H1 (cell line): Measurements from ENCODE around the gene FKBP8.

Experiments
- EP300 ChIP-seq, 2 experiments: IDR thresholded peaks; 1 replicate in 1 of 2; 2 replicates in 1 of 2; pipeline ENCODE4 v1.6.1; 2011 to 2012; ENCODE audit warnings: low read depth in 2 of 2, low read length in 2 of 2, mild to moderate bottlenecking in 2 of 2, borderline replicate concordance in 1 of 2, inconsistent platforms in 1 of 2, moderate library complexity in 1 of 2
- GTF2F1 ChIP-seq: IDR thresholded peaks from 2 replicates; pipeline ENCODE4 v1.6.1; 2012; ENCODE audit warnings: low read depth, low read length, improper control_type of control experiment, borderline replicate concordance
- JUN ChIP-seq: IDR thresholded peaks from 2 replicates; pipeline ENCODE4 v1.6.1; 2011; ENCODE audit warnings: low read depth, mild to moderate bottlenecking, improper control_type of control experiment, low read length
- POLR2A ChIP-seq, 2 experiments: IDR thresholded peaks; 1 replicate in 1 of 2; 2 replicates in 1 of 2; pipeline ENCODE4 v1.6.1; 2011; ENCODE audit warnings: low read depth in 2 of 2, low read length in 2 of 2, mild to moderate bottlenecking in 2 of 2; ENCODE audit errors: control extremely low read depth in 1 of 2
- RFX5 ChIP-seq: IDR thresholded peaks from 2 replicates; pipeline ENCODE4 v1.6.1; 2011; ENCODE audit warnings: low read depth, low read length, improper control_type of control experiment, borderline replicate concordance
- SAP30 ChIP-seq: fragments of 300-600 bp; sonication (generic); IDR thresholded peaks from 2 replicates; pipeline ENCODE4 v1.7.1; 2012; ENCODE audit warnings: low read length, moderate library complexity, mild to moderate bottlenecking, inconsistent platforms; ENCODE audit not compliant: insufficient read depth, insufficient replicate concordance
- SP2 ChIP-seq: IDR thresholded peaks from 2 replicates; pipeline ENCODE4 v1.6.1; 2012; ENCODE audit warnings: mild to moderate bottlenecking, low read length, inconsistent platforms
- TAF1 ChIP-seq: IDR thresholded peaks from 2 replicates; pipeline ENCODE4 v1.6.1; 2011; ENCODE audit warnings: mild to moderate bottlenecking, low read depth, low read length
- ZNF274 ChIP-seq: IDR thresholded peaks from 2 replicates; pipeline ENCODE4 v1.7.0; 2012; ENCODE audit warnings: low read length, borderline replicate concordance; ENCODE audit errors: extremely low read depth
- TF ChIP-seq, protein P1 (sequence below): IDR thresholded peaks from 2 replicates; pipeline ENCODE4 v1.6.1; 2012; ENCODE audit warnings: inconsistent platforms
- TF ChIP-seq, protein P2 (sequence below), 3 experiments: IDR thresholded peaks; 1 replicate in 2 of 3; 2 replicates in 1 of 3; pipeline versions ENCODE4 v1.5.1 to v1.6.1; 2011; ENCODE audit warnings: low read length in 3 of 3, mild to moderate bottlenecking in 3 of 3, inconsistent platforms in 2 of 3, low read depth in 1 of 3, moderate library complexity in 1 of 3; ENCODE audit not compliant: insufficient read depth in 1 of 3; ENCODE audit errors: control extremely low read depth in 1 of 3

DNA sequence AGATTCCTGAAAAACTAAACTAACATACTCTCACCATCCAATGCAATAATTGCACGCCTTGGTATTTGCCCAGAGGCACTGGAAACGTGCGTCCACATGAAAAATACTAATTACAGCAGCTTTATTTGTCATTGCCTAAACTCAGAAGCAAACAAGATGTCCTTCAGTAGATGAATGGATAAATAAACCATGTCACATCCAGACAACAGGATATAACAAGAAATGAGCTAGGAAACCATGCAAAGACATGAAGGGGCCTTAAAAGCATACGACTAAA lies 46.5 kb downstream of the FKBP8 start:
- TF ChIP-seq POLR2A (IDR thresholded peaks at IDR 0.05; ENCODE audit: control extremely low read depth in 1 of 2, low read depth in 2 of 2, low read length in 2 of 2) (no peak), SP2 (no peak), GTF2F1 (no peak), ZNF274 (no peak), EP300 (IDR thresholded peaks at IDR 0.05; ENCODE audit: borderline replicate concordance in 1 of 2, low read depth in 2 of 2, low read length in 2 of 2) (no peak), JUN (no peak), TAF1 (no peak), SAP30 (no peak), RFX5 (no peak)
- TF ChIP-seq, protein P1, sequence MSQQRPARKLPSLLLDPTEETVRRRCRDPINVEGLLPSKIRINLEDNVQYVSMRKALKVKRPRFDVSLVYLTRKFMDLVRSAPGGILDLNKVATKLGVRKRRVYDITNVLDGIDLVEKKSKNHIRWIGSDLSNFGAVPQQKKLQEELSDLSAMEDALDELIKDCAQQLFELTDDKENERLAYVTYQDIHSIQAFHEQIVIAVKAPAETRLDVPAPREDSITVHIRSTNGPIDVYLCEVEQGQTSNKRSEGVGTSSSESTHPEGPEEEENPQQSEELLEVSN, result no peak
- TF ChIP-seq, protein P2, sequence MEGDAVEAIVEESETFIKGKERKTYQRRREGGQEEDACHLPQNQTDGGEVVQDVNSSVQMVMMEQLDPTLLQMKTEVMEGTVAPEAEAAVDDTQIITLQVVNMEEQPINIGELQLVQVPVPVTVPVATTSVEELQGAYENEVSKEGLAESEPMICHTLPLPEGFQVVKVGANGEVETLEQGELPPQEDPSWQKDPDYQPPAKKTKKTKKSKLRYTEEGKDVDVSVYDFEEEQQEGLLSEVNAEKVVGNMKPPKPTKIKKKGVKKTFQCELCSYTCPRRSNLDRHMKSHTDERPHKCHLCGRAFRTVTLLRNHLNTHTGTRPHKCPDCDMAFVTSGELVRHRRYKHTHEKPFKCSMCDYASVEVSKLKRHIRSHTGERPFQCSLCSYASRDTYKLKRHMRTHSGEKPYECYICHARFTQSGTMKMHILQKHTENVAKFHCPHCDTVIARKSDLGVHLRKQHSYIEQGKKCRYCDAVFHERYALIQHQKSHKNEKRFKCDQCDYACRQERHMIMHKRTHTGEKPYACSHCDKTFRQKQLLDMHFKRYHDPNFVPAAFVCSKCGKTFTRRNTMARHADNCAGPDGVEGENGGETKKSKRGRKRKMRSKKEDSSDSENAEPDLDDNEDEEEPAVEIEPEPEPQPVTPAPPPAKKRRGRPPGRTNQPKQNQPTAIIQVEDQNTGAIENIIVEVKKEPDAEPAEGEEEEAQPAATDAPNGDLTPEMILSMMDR (IDR thresholded peaks at IDR 0.05; ENCODE audit: control extremely low read depth in 1 of 3, insufficient read depth in 1 of 3, low read depth in 1 of 3, low read length in 3 of 3), result no peak
